ENCODE results near the gene FAM120A.

- TF ChIP-seq POLR2AphosphoS5 (IDR thresholded peaks at IDR 0.05; ENCODE audit: low read depth, low read length) = no peak
- TF ChIP-seq, protein P1, sequence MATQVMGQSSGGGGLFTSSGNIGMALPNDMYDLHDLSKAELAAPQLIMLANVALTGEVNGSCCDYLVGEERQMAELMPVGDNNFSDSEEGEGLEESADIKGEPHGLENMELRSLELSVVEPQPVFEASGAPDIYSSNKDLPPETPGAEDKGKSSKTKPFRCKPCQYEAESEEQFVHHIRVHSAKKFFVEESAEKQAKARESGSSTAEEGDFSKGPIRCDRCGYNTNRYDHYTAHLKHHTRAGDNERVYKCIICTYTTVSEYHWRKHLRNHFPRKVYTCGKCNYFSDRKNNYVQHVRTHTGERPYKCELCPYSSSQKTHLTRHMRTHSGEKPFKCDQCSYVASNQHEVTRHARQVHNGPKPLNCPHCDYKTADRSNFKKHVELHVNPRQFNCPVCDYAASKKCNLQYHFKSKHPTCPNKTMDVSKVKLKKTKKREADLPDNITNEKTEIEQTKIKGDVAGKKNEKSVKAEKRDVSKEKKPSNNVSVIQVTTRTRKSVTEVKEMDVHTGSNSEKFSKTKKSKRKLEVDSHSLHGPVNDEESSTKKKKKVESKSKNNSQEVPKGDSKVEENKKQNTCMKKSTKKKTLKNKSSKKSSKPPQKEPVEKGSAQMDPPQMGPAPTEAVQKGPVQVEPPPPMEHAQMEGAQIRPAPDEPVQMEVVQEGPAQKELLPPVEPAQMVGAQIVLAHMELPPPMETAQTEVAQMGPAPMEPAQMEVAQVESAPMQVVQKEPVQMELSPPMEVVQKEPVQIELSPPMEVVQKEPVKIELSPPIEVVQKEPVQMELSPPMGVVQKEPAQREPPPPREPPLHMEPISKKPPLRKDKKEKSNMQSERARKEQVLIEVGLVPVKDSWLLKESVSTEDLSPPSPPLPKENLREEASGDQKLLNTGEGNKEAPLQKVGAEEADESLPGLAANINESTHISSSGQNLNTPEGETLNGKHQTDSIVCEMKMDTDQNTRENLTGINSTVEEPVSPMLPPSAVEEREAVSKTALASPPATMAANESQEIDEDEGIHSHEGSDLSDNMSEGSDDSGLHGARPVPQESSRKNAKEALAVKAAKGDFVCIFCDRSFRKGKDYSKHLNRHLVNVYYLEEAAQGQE (IDR thresholded peaks at IDR 0.05; ENCODE audit: insufficient read depth in 1 of 2, low read depth in 2 of 2, low read length in 2 of 2) = no peak
- no peak for TF ChIP-seq SIN3A (IDR thresholded peaks at IDR 0.05; ENCODE audit: borderline replicate concordance, insufficient read depth, low read length)
Observed at GRCh38 chr9:93541005-93541404, 89.5 kb downstream of the FAM120A start.

Measured in PFSK-1 (cell line).